ENCODE data around the gene FOXP1. TPM values are rescaled to one million over a fixed set of nuclear protein-coding genes. Genes with fewer than 3 reads are reported as not detected.
A peak's percentile ranks its signal among the peaks of the same experiment; 100 is the strongest.

The FOXP1 gene
- total and polyA plus RNA-seq, 9 of the 15 experiments (the other 6 are each of a cell fraction or from before 2014, with no cell fraction given) = 7.7 to 34.5 (median 13.7) TPM

DNA sequence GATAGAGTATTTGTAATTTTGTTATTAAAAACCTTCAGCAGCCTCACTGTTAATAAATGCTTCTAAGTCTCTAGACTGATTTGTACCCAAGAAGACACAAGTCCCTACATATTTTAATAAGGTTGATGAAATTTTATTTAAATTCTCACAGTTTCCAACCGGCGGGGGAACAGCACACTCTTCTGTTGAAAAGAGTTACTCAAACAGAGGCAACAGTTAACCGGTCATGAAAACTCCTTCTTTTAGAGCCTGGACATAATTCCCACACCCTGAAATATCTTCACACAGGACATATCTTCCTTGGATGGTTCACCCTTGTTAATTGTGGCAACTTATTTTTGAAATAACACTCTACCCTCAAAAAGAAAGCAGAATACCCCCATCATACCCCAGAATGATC is 278.8 kb downstream of the FOXP1 start:
- BruUV-seq (replicated peaks) = no TSS peak
- Histone ChIP-seq H3K9me3 (replicated peaks; ENCODE audit: control insufficient read depth, insufficient read depth, low read depth, low read length) (no peaks in the 10 kb centered on the region), H3K4me1 (replicated peaks in 1 of 2; ENCODE audit: control insufficient read depth in 2 of 2, insufficient read depth in 2 of 2, low read length in 2 of 2) (no peaks in the 10 kb centered on the region), H2AFZ (ENCODE audit: low read depth, low read length) (no peak overlapping the region), H3K4me2 (ENCODE audit: insufficient read depth, low read length) (no peak overlapping the region), H3K27me3 (ENCODE audit: control insufficient read depth in 2 of 2, insufficient read depth in 2 of 2, low read length in 2 of 2) (no peaks in the 10 kb centered on the region), H3K4me3 (no peak overlapping the region), H3K9me1 (ENCODE audit: control insufficient read depth, insufficient read depth, low read length) (no peaks in the 10 kb centered on the region), H3K27ac (ENCODE audit: extremely low read depth, low read depth, low read length) (no peak overlapping the region), H3K9ac (ENCODE audit: insufficient read depth in 1 of 2, low read depth in 2 of 2, low read length in 2 of 2) (no peak overlapping the region), H3K79me2 (ENCODE audit: control insufficient read depth, insufficient read depth, low read length) (no peaks in the 10 kb centered on the region), H3K36me3 (ENCODE audit: control insufficient read depth, insufficient read depth, low read length) (no peaks in the 10 kb centered on the region), H4K20me1 (replicated peaks; ENCODE audit: control insufficient read depth, insufficient read depth, low read length) (no peaks in the 10 kb centered on the region)
- ATAC-seq (peak; percentile 60; the same call in 2 of the 3 replicates), FAIRE-seq (no peak), DNase-seq (ENCODE audit: extremely low read depth in 1 of 4, low spot score in 3 of 4) (peak in 1 of 4 experiments; percentile 12)
- CTCF ChIA-PET (ENCODE audit: low intra/inter-chr PET ratio) = no interaction called here
- no peak for TF ChIP-seq ILF3 (IDR thresholded peaks at IDR 0.05; ENCODE audit: borderline replicate concordance)
- TF ChIP-seq RAD21 (CRISPR knock-in tag; conservative IDR thresholded peaks at IDR 0.05 in 1 of 2, IDR thresholded peaks at IDR 0.05 in 1 of 2) = peak in 1 of 2 experiments; percentile 50; a peak in 2 of 4 replicates
- TF ChIP-seq, protein P1, sequence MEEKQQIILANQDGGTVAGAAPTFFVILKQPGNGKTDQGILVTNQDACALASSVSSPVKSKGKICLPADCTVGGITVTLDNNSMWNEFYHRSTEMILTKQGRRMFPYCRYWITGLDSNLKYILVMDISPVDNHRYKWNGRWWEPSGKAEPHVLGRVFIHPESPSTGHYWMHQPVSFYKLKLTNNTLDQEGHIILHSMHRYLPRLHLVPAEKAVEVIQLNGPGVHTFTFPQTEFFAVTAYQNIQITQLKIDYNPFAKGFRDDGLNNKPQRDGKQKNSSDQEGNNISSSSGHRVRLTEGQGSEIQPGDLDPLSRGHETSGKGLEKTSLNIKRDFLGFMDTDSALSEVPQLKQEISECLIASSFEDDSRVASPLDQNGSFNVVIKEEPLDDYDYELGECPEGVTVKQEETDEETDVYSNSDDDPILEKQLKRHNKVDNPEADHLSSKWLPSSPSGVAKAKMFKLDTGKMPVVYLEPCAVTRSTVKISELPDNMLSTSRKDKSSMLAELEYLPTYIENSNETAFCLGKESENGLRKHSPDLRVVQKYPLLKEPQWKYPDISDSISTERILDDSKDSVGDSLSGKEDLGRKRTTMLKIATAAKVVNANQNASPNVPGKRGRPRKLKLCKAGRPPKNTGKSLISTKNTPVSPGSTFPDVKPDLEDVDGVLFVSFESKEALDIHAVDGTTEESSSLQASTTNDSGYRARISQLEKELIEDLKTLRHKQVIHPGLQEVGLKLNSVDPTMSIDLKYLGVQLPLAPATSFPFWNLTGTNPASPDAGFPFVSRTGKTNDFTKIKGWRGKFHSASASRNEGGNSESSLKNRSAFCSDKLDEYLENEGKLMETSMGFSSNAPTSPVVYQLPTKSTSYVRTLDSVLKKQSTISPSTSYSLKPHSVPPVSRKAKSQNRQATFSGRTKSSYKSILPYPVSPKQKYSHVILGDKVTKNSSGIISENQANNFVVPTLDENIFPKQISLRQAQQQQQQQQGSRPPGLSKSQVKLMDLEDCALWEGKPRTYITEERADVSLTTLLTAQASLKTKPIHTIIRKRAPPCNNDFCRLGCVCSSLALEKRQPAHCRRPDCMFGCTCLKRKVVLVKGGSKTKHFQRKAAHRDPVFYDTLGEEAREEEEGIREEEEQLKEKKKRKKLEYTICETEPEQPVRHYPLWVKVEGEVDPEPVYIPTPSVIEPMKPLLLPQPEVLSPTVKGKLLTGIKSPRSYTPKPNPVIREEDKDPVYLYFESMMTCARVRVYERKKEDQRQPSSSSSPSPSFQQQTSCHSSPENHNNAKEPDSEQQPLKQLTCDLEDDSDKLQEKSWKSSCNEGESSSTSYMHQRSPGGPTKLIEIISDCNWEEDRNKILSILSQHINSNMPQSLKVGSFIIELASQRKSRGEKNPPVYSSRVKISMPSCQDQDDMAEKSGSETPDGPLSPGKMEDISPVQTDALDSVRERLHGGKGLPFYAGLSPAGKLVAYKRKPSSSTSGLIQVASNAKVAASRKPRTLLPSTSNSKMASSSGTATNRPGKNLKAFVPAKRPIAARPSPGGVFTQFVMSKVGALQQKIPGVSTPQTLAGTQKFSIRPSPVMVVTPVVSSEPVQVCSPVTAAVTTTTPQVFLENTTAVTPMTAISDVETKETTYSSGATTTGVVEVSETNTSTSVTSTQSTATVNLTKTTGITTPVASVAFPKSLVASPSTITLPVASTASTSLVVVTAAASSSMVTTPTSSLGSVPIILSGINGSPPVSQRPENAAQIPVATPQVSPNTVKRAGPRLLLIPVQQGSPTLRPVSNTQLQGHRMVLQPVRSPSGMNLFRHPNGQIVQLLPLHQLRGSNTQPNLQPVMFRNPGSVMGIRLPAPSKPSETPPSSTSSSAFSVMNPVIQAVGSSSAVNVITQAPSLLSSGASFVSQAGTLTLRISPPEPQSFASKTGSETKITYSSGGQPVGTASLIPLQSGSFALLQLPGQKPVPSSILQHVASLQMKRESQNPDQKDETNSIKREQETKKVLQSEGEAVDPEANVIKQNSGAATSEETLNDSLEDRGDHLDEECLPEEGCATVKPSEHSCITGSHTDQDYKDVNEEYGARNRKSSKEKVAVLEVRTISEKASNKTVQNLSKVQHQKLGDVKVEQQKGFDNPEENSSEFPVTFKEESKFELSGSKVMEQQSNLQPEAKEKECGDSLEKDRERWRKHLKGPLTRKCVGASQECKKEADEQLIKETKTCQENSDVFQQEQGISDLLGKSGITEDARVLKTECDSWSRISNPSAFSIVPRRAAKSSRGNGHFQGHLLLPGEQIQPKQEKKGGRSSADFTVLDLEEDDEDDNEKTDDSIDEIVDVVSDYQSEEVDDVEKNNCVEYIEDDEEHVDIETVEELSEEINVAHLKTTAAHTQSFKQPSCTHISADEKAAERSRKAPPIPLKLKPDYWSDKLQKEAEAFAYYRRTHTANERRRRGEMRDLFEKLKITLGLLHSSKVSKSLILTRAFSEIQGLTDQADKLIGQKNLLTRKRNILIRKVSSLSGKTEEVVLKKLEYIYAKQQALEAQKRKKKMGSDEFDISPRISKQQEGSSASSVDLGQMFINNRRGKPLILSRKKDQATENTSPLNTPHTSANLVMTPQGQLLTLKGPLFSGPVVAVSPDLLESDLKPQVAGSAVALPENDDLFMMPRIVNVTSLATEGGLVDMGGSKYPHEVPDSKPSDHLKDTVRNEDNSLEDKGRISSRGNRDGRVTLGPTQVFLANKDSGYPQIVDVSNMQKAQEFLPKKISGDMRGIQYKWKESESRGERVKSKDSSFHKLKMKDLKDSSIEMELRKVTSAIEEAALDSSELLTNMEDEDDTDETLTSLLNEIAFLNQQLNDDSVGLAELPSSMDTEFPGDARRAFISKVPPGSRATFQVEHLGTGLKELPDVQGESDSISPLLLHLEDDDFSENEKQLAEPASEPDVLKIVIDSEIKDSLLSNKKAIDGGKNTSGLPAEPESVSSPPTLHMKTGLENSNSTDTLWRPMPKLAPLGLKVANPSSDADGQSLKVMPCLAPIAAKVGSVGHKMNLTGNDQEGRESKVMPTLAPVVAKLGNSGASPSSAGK (IDR thresholded peaks at IDR 0.05) = no peak
- TF ChIP-seq, protein P2, sequence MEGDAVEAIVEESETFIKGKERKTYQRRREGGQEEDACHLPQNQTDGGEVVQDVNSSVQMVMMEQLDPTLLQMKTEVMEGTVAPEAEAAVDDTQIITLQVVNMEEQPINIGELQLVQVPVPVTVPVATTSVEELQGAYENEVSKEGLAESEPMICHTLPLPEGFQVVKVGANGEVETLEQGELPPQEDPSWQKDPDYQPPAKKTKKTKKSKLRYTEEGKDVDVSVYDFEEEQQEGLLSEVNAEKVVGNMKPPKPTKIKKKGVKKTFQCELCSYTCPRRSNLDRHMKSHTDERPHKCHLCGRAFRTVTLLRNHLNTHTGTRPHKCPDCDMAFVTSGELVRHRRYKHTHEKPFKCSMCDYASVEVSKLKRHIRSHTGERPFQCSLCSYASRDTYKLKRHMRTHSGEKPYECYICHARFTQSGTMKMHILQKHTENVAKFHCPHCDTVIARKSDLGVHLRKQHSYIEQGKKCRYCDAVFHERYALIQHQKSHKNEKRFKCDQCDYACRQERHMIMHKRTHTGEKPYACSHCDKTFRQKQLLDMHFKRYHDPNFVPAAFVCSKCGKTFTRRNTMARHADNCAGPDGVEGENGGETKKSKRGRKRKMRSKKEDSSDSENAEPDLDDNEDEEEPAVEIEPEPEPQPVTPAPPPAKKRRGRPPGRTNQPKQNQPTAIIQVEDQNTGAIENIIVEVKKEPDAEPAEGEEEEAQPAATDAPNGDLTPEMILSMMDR (IDR thresholded peaks at IDR 0.05 in 2 of 3, conservative IDR thresholded peaks at IDR 0.05 in 1 of 3; ENCODE audit: insufficient read depth in 2 of 3, low read depth in 1 of 3, low read length in 3 of 3) = peak in 1 of 3 experiments; percentile 22; a peak in 2 of 6 replicates
- no peak for TF ChIP-seq COPS2 (conservative IDR thresholded peaks at IDR 0.05)
- no peak for TF ChIP-seq ETS2 (tag; IDR thresholded peaks at IDR 0.05; ENCODE audit: borderline replicate concordance, poor library complexity, severe bottlenecking)
- POLR2A ChIA-PET = no interaction called here
- WGBS (ENCODE audit: insufficient coverage, low coverage, missing lambda C conversion rate) = 45% methylated on average over 3 of the region's 3 CpGs
- in situ Hi-C loops (cut with MboI) = no loop called here
- intact Hi-C loops (cut with micrococcal nuclease) = no loop called here
